Breast epithelium (tissue), 4 donors: ENCODE data around the gene MARCHF3. TPM values are rescaled to one million over a fixed set of nuclear protein-coding genes. Genes with fewer than 3 reads are reported as not detected.

Source experiments
- DNase-seq, 2 donors: peaks; one replicate each; pipeline ENCODE4 v3.0.0-alpha.2; 2019; ENCODE audit warnings: low spot score in 2 of 2
- H3K27ac ChIP-seq, 2 donors: fragments of 200-600 bp; sonication (generic) in 1 of 2; one replicate each; pipeline ENCODE4 v1.5.1; 2016 to 2019; ENCODE audit warnings: mild to moderate bottlenecking in 1 of 2
- H3K27me3 ChIP-seq, 2 donors: fragments of 200-600 bp; sonication (generic) in 1 of 2; one replicate each; pipeline versions ENCODE4 v1.5.1 to v1.6.0; 2017 to 2019; ENCODE audit warnings: control low read depth in 1 of 2, mild to moderate bottlenecking in 1 of 2
- H3K36me3 ChIP-seq: fragments of 200-600 bp; one replicate; pipeline ENCODE4 v1.5.1; 2019
- H3K4me1 ChIP-seq, 2 donors: fragments of 200-600 bp; sonication (generic); one replicate each; pipeline ENCODE4 v1.5.1; 2016 to 2019; ENCODE audit warnings: control low read depth in 1 of 2
- H3K4me3 ChIP-seq, 3 donors: fragments of 200-600 bp; sonication (generic); 1 replicate in 2 of 3; 2 replicates in 1 of 3; pipeline ENCODE4 v1.5.1; 2016 to 2019; ENCODE audit warnings: mild to moderate bottlenecking in 3 of 3, moderate library complexity in 2 of 3
- H3K9me3 ChIP-seq, 2 donors: fragments of 200-600 bp; sonication (generic) in 1 of 2; one replicate each; pipeline ENCODE4 v1.5.1; 2016 to 2019; ENCODE audit warnings: control low read depth in 1 of 2
- POLR2A ChIP-seq: fragments of 450-650 bp; IDR thresholded peaks from one replicate; pipeline ENCODE4 v1.6.1; 2016; ENCODE audit warnings: antibody characterized with exemption, mild to moderate bottlenecking, moderate library complexity
- POLR2AphosphoS5 ChIP-seq, 3 donors: sonication (generic); formaldehyde crosslinking; IDR thresholded peaks; one replicate each; pipeline ENCODE4 v1.6.1; 2017; ENCODE audit warnings: antibody characterized with exemption in 3 of 3
- intact Hi-C: fragments of 100-400 bp; cut with DNase I; formaldehyde crosslinking; loops from one replicate; pipeline ENCODE4 v1.15.1; 2023; ENCODE audit warnings: low total_unique reads
- total RNA-seq, 3 donors: library from RNA; depleted of rRNA; stranded (reverse); fragments of >200 nt; gene quantifications; one replicate each; pipeline ENCODE4 v1.1.0, GENCODE V29; 2016
- TF ChIP-seq, protein P1 (sequence below), 3 donors: fragments of 450-650 bp; IDR thresholded peaks; one replicate each; pipeline ENCODE4 v1.5.1; 2016 to 2017; ENCODE audit warnings: antibody characterized with exemption in 3 of 3, mild to moderate bottlenecking in 3 of 3, moderate library complexity in 3 of 3

MARCHF3 gene
- total RNA-seq, 3 donors from 2014 or later: 7.5 to 16.1 (median 11.6) TPM

DNA sequence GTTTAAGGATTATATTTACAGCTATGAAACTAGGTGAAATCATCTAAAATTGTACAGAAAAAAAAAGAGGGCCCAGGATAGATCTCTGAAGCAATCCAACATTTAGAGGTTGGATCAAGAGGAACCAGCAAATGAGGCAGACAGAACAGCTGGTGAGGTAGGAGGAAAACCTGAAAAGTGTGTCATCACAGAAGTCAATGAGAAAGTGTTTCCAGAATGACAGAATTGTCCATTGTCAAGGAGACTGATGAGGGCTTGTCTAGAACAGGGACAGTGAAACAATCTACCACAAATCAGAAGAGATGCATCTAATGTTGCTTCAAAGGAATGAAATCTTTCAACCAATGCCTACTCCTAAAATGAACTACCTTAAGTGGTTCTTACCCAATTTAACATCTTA is 36.4 kb upstream of the MARCHF3 start:
- H3K9me3 ChIP-seq: no peaks in the 10 kb centered on the region
- H3K4me3 ChIP-seq: no peak overlapping the region
- H3K27me3 ChIP-seq: no peaks in the 10 kb centered on the region
- DNase-seq: no peak
- H3K27ac ChIP-seq: no peak overlapping the region
- intact Hi-C loops: loop anchor here (5.0 kb wide), 1 partner anchor 526 kb away; no protein-coding TSS in a partner anchor
- H3K4me1 ChIP-seq: no peaks in the 10 kb centered on the region
- TF ChIP-seq, protein P1, sequence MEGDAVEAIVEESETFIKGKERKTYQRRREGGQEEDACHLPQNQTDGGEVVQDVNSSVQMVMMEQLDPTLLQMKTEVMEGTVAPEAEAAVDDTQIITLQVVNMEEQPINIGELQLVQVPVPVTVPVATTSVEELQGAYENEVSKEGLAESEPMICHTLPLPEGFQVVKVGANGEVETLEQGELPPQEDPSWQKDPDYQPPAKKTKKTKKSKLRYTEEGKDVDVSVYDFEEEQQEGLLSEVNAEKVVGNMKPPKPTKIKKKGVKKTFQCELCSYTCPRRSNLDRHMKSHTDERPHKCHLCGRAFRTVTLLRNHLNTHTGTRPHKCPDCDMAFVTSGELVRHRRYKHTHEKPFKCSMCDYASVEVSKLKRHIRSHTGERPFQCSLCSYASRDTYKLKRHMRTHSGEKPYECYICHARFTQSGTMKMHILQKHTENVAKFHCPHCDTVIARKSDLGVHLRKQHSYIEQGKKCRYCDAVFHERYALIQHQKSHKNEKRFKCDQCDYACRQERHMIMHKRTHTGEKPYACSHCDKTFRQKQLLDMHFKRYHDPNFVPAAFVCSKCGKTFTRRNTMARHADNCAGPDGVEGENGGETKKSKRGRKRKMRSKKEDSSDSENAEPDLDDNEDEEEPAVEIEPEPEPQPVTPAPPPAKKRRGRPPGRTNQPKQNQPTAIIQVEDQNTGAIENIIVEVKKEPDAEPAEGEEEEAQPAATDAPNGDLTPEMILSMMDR (IDR thresholded peaks at IDR 0.05): no peak
- TF ChIP-seq POLR2A: no peak
- no peaks in the 10 kb centered on the region for H3K36me3 ChIP-seq

DNA sequence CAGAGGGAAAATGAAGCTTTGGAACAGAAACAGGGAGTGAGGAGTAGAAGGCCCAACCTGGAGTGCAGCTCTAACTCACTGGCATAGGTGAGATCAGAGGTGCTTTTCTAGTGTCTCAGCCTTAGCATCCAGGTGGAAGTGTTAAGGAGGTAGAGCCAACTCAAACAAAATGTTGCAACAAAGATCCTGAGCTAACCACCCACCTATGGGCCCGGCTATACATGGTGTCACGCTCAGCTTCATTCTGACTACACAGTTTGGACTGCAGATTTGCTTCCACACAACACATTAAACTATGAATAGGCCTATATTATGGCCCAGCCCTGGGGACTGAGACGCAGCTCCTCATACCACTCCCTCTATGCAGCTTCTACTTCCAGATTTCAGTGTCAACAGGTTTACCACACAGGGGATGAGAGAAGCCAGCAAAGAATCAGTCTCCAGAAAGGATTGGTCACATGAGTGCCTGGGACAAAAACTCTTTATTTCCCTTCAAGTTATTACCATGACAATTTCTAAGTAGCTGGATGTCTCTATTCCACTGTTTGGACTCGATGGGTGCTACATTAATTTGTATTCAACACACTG is 34.0 kb upstream of the MARCHF3 start:
- Histone ChIP-seq H3K36me3 (no peaks in the 10 kb centered on the region), H3K27ac (no peak overlapping the region), H3K4me1 (no peaks in the 10 kb centered on the region), H3K27me3 (no peaks in the 10 kb centered on the region), H3K4me3 (no peak overlapping the region), H3K9me3 (no peaks in the 10 kb centered on the region)
- TF ChIP-seq POLR2A: no peak
- TF ChIP-seq, protein P1 (IDR thresholded peaks at IDR 0.05): no peak
- no peak for TF ChIP-seq POLR2AphosphoS5 (IDR thresholded peaks at IDR 0.05)
- DNase-seq: no peak
- intact Hi-C loops: no loop called here

GRCh38 chr5:127063257-127063913 is 33.0 kb upstream of the MARCHF3 start:
- no peak overlapping the region for H3K27ac ChIP-seq
- TF ChIP-seq, protein P1 (IDR thresholded peaks at IDR 0.05): no peak
- no peak for TF ChIP-seq POLR2A
- TF ChIP-seq POLR2AphosphoS5 (IDR thresholded peaks at IDR 0.05): no peak
- intact Hi-C loops: no loop called here

DNA sequence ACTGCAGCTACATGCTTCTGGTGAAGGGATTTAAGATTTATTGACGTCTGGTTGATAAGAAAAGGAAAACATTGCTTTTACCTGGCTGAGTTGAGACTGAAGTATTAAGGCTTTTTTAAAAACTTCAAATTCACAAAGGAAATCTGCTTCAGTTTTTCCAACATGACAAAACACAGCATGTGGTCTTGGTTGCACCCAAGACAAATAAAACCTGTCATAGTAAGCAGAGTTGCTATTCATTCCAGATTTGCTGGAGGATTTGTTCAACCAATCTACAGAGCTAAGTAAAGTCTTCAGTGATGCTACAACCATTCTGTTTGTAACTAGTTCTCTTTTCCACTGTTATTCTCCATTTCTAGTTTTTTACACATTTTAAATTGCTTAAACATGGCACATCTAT is 31.6 kb upstream of the MARCHF3 start:
- DNase-seq: no peak
- Histone ChIP-seq H3K36me3 (no peaks in the 10 kb centered on the region), H3K27ac (no peak overlapping the region), H3K27me3 (no peaks in the 10 kb centered on the region), H3K4me1 (no peaks in the 10 kb centered on the region), H3K4me3 (no peak overlapping the region), H3K9me3 (no peaks in the 10 kb centered on the region)
- TF ChIP-seq, protein P1 (IDR thresholded peaks at IDR 0.05): no peak
- TF ChIP-seq POLR2AphosphoS5 (IDR thresholded peaks at IDR 0.05) (no peak), POLR2A (no peak)
- intact Hi-C loops: no loop called here

More at GRCh38 chr5:127063257-127063913, 33.0 kb upstream of the MARCHF3 start:
- Histone ChIP-seq H3K27me3 (no peaks in the 10 kb centered on the region), H3K36me3 (no peaks in the 10 kb centered on the region), H3K4me1 (no peaks in the 10 kb centered on the region), H3K9me3 (no peaks in the 10 kb centered on the region), H3K4me3 (no peak overlapping the region)
- no peak for DNase-seq

DNA sequence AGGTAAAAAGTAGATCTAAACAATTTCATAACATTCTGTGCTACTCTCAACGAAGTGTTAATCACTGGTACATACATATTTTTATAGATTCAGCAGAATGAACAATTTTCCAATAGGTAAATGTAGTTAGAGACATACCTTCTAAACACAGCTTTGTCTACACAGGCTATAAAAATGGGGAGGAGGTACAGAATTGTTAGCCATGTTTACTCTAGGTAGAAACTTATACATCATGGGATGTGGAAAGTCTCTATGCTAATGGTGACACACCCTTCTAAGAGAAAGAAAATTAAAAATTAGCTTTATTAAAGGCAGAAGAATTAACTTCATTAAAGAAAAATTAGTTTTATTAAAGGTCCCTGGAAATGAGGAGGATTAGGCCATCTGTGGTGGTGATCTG is 31.2 kb upstream of the MARCHF3 start:
- Histone ChIP-seq H3K27me3 (no peaks in the 10 kb centered on the region), H3K4me3 (no peak overlapping the region), H3K9me3 (no peaks in the 10 kb centered on the region), H3K4me1 (no peaks in the 10 kb centered on the region), H3K36me3 (no peaks in the 10 kb centered on the region), H3K27ac (no peak overlapping the region)
- intact Hi-C loops: no loop called here
- DNase-seq: no peak
- TF ChIP-seq POLR2A (no peak), POLR2AphosphoS5 (IDR thresholded peaks at IDR 0.05) (no peak)
- TF ChIP-seq, protein P1 (IDR thresholded peaks at IDR 0.05): no peak
